ENCODE data around the gene ZMYND11.
"Not testable (repeated sequence)": the region's sequence is repeated elsewhere in the genome, so short reads cannot be mapped to it uniquely, and the experiment has no call there.

ZMYND11 gene

GRCh38 chr10:134247-135131 is 766 bp upstream of the ZMYND11 start:
- DNase-seq, result peak; percentile 38

- DNase-seq, result peak; percentile 62
Measured at GRCh38 chr10:135601-136464, 578 bp downstream of the ZMYND11 start.

GRCh38 chr10:136465-136762 is 1.2 kb downstream of the ZMYND11 start:
- no peak for DNase-seq

DNA sequence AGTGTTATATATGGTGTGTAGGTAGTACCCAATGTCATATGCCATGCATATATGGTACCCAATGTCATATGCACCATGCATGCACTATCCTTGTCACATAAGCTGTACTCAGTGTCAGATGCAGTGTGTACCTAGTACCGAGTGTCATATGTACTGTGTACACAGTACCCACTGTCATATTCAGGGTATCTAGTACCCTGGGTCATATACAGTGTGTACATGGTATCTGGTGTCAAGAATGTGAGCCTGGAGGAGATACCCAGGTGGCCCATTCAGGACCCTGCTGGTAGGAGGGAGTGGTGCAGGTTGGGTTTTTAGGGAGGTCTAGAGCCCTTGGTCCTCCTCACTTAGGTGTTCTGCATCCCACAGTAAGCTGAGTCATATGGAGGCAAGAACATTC is 1.8 kb downstream of the ZMYND11 start:
- DNase-seq, result peak; percentile 20

DNA sequence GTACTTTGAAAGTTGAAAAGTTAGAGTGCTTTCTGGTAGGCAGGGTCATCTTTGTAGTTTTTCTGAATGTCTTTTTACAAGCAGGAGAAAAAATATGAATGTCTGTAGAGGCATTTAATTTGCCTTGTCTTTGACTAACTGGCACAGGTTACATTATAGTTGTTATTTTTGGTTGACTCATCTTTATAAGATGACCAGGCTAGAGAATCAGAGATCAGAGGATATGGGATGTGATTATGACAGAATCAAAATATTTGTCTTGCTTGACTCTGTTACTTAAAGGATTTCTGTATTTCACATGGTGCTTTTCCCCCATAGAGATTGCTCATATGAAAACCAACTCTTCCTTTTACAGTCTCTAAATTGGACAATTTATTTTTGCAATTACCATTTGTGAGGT is 2.4 kb downstream of the ZMYND11 start:
- no peak for DNase-seq

DNA sequence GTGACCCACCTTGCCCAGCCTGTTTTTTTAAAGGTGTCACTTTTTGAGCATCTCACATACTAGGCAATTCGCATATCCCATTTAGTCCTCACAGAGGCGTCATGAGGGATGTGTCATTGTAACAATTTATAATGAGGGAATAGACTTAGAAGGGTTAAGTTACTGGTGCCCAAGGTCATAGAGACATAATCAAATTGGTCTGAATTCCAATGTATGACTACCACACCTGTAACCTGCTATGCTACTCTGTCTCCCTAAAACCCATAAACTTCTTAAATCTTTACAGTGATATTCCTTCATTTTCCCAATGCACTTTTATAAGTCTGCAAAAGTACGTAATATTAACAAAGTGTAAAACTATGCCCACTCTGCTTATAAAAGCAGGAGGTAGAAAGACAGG is 7.1 kb downstream of the ZMYND11 start:
- DNase-seq, result no peak

DNA sequence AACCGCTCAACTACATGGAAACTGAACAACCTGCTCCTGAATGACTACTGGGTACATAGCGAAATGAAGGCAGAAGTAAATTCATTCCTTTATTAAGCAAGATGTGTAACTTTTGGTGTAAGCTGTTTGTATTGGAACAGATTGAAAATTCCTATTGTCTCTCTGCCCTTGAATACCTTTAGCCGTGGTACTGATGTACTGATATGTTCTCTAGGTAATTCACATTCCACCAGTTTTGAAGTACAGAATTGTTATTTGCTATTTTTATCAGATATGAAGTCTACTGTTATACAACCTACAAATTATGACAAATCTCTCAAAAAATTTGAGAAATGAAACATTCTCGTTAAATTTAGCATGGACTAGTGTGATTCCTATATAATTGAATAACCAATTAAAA is 17.7 kb downstream of the ZMYND11 start:
- DNase-seq, result no peak

DNA sequence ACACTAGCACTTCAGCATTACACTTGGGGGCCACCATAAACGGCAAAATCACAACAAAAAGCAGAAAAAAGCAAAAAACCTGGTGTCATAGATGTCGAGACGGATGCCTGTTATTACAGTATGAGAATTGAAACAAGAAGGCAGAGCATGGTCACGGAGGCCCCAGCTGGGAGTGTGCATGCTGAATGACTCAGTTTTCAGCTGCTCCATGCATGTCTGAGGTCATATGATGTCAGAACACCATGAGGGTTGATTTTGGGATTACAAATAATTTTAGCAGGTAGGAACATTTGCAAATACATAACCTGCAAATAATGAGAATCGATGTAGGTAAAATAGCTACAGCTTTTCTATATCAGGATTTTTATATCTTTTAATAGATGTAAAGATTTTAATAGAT is 19.1 kb downstream of the ZMYND11 start:
- no peak for DNase-seq

GRCh38 chr10:167383-167782 is 32.1 kb downstream of the ZMYND11 start:
- DNase-seq, result no peak

- DNase-seq, result no peak
Measured at GRCh38 chr10:173741-174140, 38.5 kb downstream of the ZMYND11 start.

GRCh38 chr10:176677-177076 is 41.4 kb downstream of the ZMYND11 start:
- DNase-seq, result no peak

GRCh38 chr10:178208-178607 is 43.0 kb downstream of the ZMYND11 start:
- no peak for DNase-seq

DNA sequence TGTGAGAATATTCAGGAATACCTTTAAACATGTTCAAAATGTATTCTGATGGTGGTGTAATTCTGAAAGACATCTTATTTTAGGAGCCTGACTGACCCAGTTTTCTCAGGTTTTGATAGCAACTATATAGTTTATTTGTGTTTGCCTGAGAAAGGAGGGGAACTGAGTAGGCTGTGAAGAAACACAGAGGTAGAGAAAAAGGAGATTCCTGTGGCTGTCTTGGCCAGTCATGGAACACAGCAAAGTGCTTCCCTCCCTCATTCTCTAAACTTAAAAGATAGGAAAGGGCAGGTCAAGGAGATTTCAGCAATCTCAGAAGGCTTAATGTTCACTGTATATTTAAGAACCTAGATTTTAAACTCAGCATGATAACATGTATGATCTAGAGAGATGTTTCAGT is 43.5 kb downstream of the ZMYND11 start:
- no peak for DNase-seq

- no peak for DNase-seq
Measured at GRCh38 chr10:182441-183201, 47.4 kb downstream of the ZMYND11 start.

DNA sequence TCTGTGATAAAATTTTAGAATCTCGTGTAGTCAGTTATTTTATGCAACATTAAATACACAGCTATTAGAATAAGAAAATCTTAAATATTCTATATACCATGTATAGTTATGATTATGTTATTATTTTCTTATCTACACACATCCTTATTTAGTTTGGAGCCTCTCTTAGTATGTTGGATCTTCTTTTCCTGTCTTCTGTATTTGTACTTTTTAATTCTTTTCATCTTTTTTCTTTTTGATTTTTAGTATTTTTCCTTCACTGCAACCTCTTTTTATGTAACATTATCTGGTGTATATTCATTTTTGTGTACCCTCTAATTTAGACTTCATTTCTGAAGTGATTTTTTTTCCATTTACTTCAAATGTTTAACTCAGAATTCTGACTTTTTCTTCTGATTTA is 48.9 kb downstream of the ZMYND11 start:
- DNase-seq, result no peak

GRCh38 chr10:184911-185310 is 49.7 kb downstream of the ZMYND11 start:
- DNase-seq, result no peak

- not testable (repeated sequence) for DNase-seq
Measured at GRCh38 chr10:185571-185970, 50.3 kb downstream of the ZMYND11 start.

- DNase-seq, result no peak
Measured at GRCh38 chr10:186911-187310, 51.7 kb downstream of the ZMYND11 start.

- DNase-seq, result no peak
Measured at GRCh38 chr10:188546-188945, 53.3 kb downstream of the ZMYND11 start.

DNA sequence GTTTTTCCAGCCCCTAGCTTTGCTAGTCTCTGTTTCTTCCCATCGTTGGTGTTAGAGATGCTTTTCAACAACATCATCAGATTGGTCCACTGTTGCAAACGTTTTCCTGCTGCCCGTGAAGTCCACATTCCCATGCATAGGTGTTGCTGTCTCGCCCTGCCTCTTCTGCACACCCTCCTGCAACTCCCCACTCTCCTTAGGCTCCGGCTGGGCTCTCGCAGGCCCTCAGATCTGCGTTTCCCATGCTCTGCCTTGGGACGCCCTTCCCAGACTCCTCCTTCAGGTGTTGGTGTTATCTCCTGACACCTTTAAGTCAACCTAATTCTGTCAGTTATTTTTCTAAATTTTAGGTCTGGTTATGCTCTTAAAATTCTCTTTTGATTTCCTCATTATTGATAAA is 55.0 kb downstream of the ZMYND11 start:
- DNase-seq, result no peak

GRCh38 chr10:191703-192518 is 56.7 kb downstream of the ZMYND11 start:
- DNase-seq, result no peak

GRCh38 chr10:194281-194680 is 59.0 kb downstream of the ZMYND11 start:
- no peak for DNase-seq

DNA sequence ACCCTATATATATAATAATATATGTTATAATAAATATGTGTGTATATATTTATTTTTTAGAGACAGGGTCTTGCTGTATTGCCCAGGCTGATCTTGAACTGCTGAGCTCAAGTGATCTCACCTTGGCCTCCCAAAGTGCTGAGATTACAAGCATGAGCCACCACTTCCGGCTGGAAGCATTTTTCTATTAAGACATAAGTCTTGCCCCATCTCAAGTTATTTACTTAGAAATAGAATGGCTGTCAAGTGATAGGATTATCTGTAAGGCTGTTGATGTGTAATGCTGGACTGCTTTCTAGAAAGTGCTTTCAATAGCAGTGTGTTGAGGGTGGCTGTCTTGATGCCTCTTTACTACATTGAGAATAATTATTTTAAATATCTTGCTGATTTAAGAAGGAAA is 65.2 kb downstream of the ZMYND11 start:
- no peak for DNase-seq

Measured in stimulated activated CD4-positive, alpha-beta T cell treated with anti-CD3 and anti-CD28 coated beads, Interleukin-12 subunit alpha, Interleukin-12 subunit beta, amount 100 ng/mL, for 4 hours (primary cell).